ENCODE data around the gene STMN3. TPM values are rescaled to one million over a fixed set of nuclear protein-coding genes. Genes with fewer than 3 reads are reported as not detected.
A peak's percentile ranks its signal among the peaks of the same experiment; 100 is the strongest.

STMN3 gene
- total RNA-seq, 1 experiment from 2014 or later, result 138 TPM

DNA sequence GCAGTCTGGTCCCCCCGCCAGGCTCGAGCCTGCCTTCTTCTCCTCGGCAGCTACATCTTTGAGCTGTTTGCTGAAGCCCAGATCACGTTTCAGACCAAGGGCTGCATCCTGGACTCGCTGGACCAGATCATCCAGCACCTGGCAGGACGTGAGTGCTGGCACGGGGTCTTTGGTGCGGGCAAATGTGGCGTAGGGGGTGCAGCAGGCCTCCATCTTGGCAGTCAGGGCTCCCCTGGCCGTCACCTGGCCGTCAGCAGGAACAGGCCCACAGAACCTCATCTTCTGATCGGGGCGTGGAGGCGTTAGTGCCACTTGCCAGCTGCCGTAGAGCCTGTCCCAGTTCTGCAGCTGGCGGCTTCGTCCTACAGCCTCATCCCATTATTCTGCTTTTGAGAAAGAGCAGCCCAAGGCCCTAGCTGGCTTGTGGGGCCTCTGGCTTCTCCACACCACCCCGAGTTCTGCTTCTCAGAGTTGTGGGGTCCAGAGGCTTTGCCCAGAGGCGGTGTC is 26.6 kb upstream of the STMN3 start:
- BruUV-seq (replicated peaks), result no TSS peak
- Histone ChIP-seq H3K9me2 (ENCODE audit: insufficient read depth) (no peaks in the 10 kb centered on the region), H3K27ac (ENCODE audit: low read depth, low read length) (peak overlapping the region; percentile 100; the same call in 1 of the 2 replicates), H4K20me1 (ENCODE audit: insufficient read depth) (no peaks in the 10 kb centered on the region), H3K9me3 (ENCODE audit: control insufficient read depth in 1 of 2, insufficient read depth in 1 of 2, low read depth in 1 of 2, low read length in 2 of 2) (no peaks in the 10 kb centered on the region), H3K79me2 (ENCODE audit: insufficient read depth, low read length) (peaks cover 18% of the 10 kb centered on the region), H3K27me3 (ENCODE audit: insufficient read depth, low read length) (no peaks in the 10 kb centered on the region), H3K36me3 (ENCODE audit: control insufficient read depth in 1 of 2, insufficient read depth in 2 of 2, low read length in 2 of 2) (peaks cover 4% of the 10 kb centered on the region in 2 experiments; a peak in 3 of 4 replicates), H3K9ac (ENCODE audit: low read length) (no peak overlapping the region), H3K4me2 (ENCODE audit: low read length) (no peak overlapping the region), H3K4me1 (ENCODE audit: control insufficient read depth in 1 of 2, insufficient read depth in 2 of 2, low read length in 2 of 2) (peaks cover 33 to 44% of the 10 kb centered on the region in 2 experiments), H2AFZ (ENCODE audit: low read depth, low read length, poor library complexity, severe bottlenecking) (no peak overlapping the region), H3K4me3 (replicated peaks in 1 of 2; ENCODE audit: low read depth in 1 of 2, low read length in 2 of 2) (no peak overlapping the region)
- ChIA-PET RAD21 (ENCODE audit: low non-redundant PET in 1 of 2, low total read pairs in 2 of 2, uncharacterized antibody in 2 of 2, unreplicated experiment in 2 of 2) (no interaction called here), POLR2A (no interaction called here), CTCF (no interaction called here)
- TF ChIP-seq CEBPB (IDR thresholded peaks at IDR 0.05; ENCODE audit: low read depth), result no peak
- no peak for TF ChIP-seq TCF7L2 (IDR thresholded peaks at IDR 0.05; ENCODE audit: borderline replicate concordance, extremely low read depth, insufficient read depth, insufficient read length)
- TF ChIP-seq FOSL1 (IDR thresholded peaks at IDR 0.05; ENCODE audit: low read depth), result no peak
- TF ChIP-seq POLR2AphosphoS5 (IDR thresholded peaks at IDR 0.05; ENCODE audit: low read depth, low read length), result no peak
- TF ChIP-seq, protein P1, sequence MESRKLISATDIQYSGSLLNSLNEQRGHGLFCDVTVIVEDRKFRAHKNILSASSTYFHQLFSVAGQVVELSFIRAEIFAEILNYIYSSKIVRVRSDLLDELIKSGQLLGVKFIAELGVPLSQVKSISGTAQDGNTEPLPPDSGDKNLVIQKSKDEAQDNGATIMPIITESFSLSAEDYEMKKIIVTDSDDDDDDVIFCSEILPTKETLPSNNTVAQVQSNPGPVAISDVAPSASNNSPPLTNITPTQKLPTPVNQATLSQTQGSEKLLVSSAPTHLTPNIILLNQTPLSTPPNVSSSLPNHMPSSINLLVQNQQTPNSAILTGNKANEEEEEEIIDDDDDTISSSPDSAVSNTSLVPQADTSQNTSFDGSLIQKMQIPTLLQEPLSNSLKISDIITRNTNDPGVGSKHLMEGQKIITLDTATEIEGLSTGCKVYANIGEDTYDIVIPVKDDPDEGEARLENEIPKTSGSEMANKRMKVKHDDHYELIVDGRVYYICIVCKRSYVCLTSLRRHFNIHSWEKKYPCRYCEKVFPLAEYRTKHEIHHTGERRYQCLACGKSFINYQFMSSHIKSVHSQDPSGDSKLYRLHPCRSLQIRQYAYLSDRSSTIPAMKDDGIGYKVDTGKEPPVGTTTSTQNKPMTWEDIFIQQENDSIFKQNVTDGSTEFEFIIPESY (IDR thresholded peaks at IDR 0.05; ENCODE audit: extremely low read depth, insufficient replicate concordance, low read length), result no peak
- no peak for TF ChIP-seq EGR1 (IDR thresholded peaks at IDR 0.05; ENCODE audit: low read depth)
- TF ChIP-seq, protein P2, sequence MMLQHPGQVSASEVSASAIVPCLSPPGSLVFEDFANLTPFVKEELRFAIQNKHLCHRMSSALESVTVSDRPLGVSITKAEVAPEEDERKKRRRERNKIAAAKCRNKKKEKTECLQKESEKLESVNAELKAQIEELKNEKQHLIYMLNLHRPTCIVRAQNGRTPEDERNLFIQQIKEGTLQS (IDR thresholded peaks at IDR 0.05), result no peak
- TF ChIP-seq ZNF274 (IDR thresholded peaks at IDR 0.05; ENCODE audit: low read depth, low read length), result no peak
- TF ChIP-seq SP1 (IDR thresholded peaks at IDR 0.05; ENCODE audit: low read depth), result no peak
- no peak for TF ChIP-seq SIN3A (IDR thresholded peaks at IDR 0.05; ENCODE audit: low read depth)
- no peak for TF ChIP-seq EZH2phosphoT487 (IDR thresholded peaks at IDR 0.05; ENCODE audit: borderline replicate concordance)
- no peak for TF ChIP-seq JUND (IDR thresholded peaks at IDR 0.05)
- TF ChIP-seq SRF (IDR thresholded peaks at IDR 0.05; ENCODE audit: low read depth), result no peak
- intact Hi-C loops (cut with micrococcal nuclease), result loop anchor here (5.0 kb wide), 1 partner anchor 143 kb away; the partner anchor contains the start of gene PTK6
- no peak for DNase-seq (ENCODE audit: low read depth, low spot score)
- ATAC-seq, result no peak
